HEK293T (cell line): ENCODE measurements around the gene PM20D2.

ENCODE experiments used
- ARNT ChIP-seq: fragments of 450-650 bp; IDR thresholded peaks from 2 replicates; pipeline ENCODE4 v1.6.1; 2017; ENCODE audit warnings: mild to moderate bottlenecking
- BHLHE40 ChIP-seq: fragments of 450-650 bp; IDR thresholded peaks from 2 replicates; pipeline ENCODE4 v1.6.1; 2016; ENCODE audit warnings: mild to moderate bottlenecking, moderate library complexity, borderline replicate concordance
- CTBP1 ChIP-seq: fragments of 450-650 bp; IDR thresholded peaks from 2 replicates; pipeline ENCODE4 v1.6.1; 2016; ENCODE audit warnings: borderline replicate concordance
- ELF4 ChIP-seq: fragments of 450-650 bp; IDR thresholded peaks from 2 replicates; pipeline ENCODE4 v1.6.1; 2017; ENCODE audit warnings: antibody characterized with exemption
- FOXK2 ChIP-seq: fragments of 450-650 bp; IDR thresholded peaks from 2 replicates; pipeline ENCODE4 v1.6.1; 2016; ENCODE audit warnings: mild to moderate bottlenecking
- FOXM1 ChIP-seq: fragments of 450-650 bp; IDR thresholded peaks from 2 replicates; pipeline ENCODE4 v1.6.1; 2017; ENCODE audit warnings: mild to moderate bottlenecking, borderline replicate concordance
- L3MBTL2 ChIP-seq: fragments of 450-650 bp; conservative IDR thresholded peaks from 2 replicates; pipeline ENCODE4 v1.6.1; 2016; ENCODE audit warnings: mild to moderate bottlenecking
- LEF1 ChIP-seq: fragments of 450-650 bp; IDR thresholded peaks from 2 replicates; pipeline ENCODE4 v1.6.1; 2017; ENCODE audit warnings: mild to moderate bottlenecking, borderline replicate concordance
- NFRKB ChIP-seq: fragments of 450-650 bp; IDR thresholded peaks from 2 replicates; pipeline ENCODE4 v1.6.1; 2016; ENCODE audit warnings: mild to moderate bottlenecking, moderate library complexity
- PKNOX1 ChIP-seq: fragments of 450-650 bp; IDR thresholded peaks from 2 replicates; pipeline ENCODE4 v1.6.1; 2016
- SP1 ChIP-seq: fragments of 450-650 bp; IDR thresholded peaks from 2 replicates; pipeline ENCODE4 v1.6.1; 2017
- SUZ12 ChIP-seq: fragments of 450-650 bp; IDR thresholded peaks from 2 replicates; pipeline ENCODE4 v1.6.1; 2016; ENCODE audit warnings: mild to moderate bottlenecking
- TARDBP ChIP-seq: fragments of 450-650 bp; IDR thresholded peaks from 2 replicates; pipeline ENCODE4 v1.6.1; 2016
- ZNF384 ChIP-seq: fragments of 450-650 bp; IDR thresholded peaks from 2 replicates; pipeline ENCODE4 v1.6.1; 2016

- no peak for TF ChIP-seq PKNOX1
- no peak for TF ChIP-seq BHLHE40
- TF ChIP-seq NFRKB: no peak
- no peak for TF ChIP-seq TARDBP
- no peak for TF ChIP-seq L3MBTL2
- no peak for TF ChIP-seq ARNT
- TF ChIP-seq SUZ12: no peak
- no peak for TF ChIP-seq FOXK2
- TF ChIP-seq ZNF384: no peak
- TF ChIP-seq CTBP1: no peak
- TF ChIP-seq ELF4: no peak
- no peak for TF ChIP-seq FOXM1
- no peak for TF ChIP-seq SP1
- no peak for TF ChIP-seq LEF1
Observed at GRCh38 chr6:89204096-89204495, 58.2 kb downstream of the PM20D2 start.
